ENCODE data around the gene SLC38A8. TPM values are rescaled to one million over a fixed set of nuclear protein-coding genes. Genes with fewer than 3 reads are reported as not detected.
A peak's percentile ranks its signal among the peaks of the same experiment; 100 is the strongest.

Gene SLC38A8
- not detected for total RNA-seq (2021; fragmentation: NEBNext Ultra II Directional; extraction: Animal tissue kit (Norgen Biotek cat#: 25700))
- long read RNA-seq: 0 reads

- Mint-ChIP-seq H3K27ac (no peak within 1 kb of the TSS), H3K4me3 (no peak within 1 kb of the TSS), H3K9me3 (no peaks in the 10 kb centered on the region)
Observed at GRCh38 chr16:84042308-84042878, at the start of gene SLC38A8. SLC38A8 (minus strand) TSS chr16:84042795; CDS start chr16:84042157, 638 bp downstream.

DNA sequence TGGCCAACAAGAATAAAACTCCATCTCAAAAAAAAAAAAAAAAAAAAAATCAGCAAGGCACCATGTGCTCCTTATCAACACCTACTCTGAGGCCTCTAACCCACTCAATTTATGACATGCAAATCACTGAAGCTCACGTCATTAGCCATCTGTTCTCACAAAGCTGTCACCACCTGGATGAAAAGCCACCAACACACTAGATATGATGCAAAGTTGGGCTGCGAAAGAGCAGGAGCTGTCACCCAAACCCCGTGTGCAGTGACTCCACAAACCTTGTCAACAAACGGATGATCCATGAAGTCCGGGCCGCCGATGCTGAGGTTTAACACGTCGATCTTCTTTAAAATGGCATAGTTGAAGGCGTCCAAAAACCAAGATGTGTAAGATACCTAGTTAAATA is 48.9 kb upstream of the SLC38A8 start:
- TF ChIP-seq CTCF (IDR thresholded peaks at IDR 0.05): no peak
- no peak overlapping the region for H3K27ac Mint-ChIP-seq
- DNase-seq: no peak
- H3K4me1 Mint-ChIP-seq (ENCODE audit: low read depth): no peaks in the 10 kb centered on the region
- no peaks in the 10 kb centered on the region for H3K9me3 Mint-ChIP-seq
- peaks cover 1% of the 10 kb centered on the region; the same call in 1 of the 2 replicates for H3K27me3 Mint-ChIP-seq (ENCODE audit: insufficient read depth)
- peaks cover 26% of the 10 kb centered on the region; the same call in 1 of the 2 replicates for H3K36me3 Mint-ChIP-seq (ENCODE audit: low read depth)
- H3K4me3 Mint-ChIP-seq: no peak overlapping the region

More at GRCh38 chr16:84042308-84042878, at the start of gene SLC38A8:
- no peak for DNase-seq
- Mint-ChIP-seq H3K27me3 (ENCODE audit: insufficient read depth) (peaks cover 54% of the 10 kb centered on the region), H3K4me1 (ENCODE audit: low read depth) (peaks cover 5% of the 10 kb centered on the region; the same call in 1 of the 2 replicates), H3K36me3 (ENCODE audit: low read depth) (no peaks in the 10 kb centered on the region)
- TF ChIP-seq CTCF (IDR thresholded peaks at IDR 0.05): no peak

GRCh38 chr16:84090211-84090610 is 47.6 kb upstream of the SLC38A8 start:
- H3K4me1 Mint-ChIP-seq (ENCODE audit: low read depth): no peaks in the 10 kb centered on the region
- no peak overlapping the region for H3K4me3 Mint-ChIP-seq
- DNase-seq: no peak
- H3K36me3 Mint-ChIP-seq (ENCODE audit: low read depth): peaks cover 26% of the 10 kb centered on the region; the same call in 1 of the 2 replicates
- peaks cover 1% of the 10 kb centered on the region; the same call in 1 of the 2 replicates for H3K27me3 Mint-ChIP-seq (ENCODE audit: insufficient read depth)
- TF ChIP-seq CTCF (IDR thresholded peaks at IDR 0.05): no peak
- H3K27ac Mint-ChIP-seq: no peak overlapping the region
- H3K9me3 Mint-ChIP-seq: no peaks in the 10 kb centered on the region

DNA sequence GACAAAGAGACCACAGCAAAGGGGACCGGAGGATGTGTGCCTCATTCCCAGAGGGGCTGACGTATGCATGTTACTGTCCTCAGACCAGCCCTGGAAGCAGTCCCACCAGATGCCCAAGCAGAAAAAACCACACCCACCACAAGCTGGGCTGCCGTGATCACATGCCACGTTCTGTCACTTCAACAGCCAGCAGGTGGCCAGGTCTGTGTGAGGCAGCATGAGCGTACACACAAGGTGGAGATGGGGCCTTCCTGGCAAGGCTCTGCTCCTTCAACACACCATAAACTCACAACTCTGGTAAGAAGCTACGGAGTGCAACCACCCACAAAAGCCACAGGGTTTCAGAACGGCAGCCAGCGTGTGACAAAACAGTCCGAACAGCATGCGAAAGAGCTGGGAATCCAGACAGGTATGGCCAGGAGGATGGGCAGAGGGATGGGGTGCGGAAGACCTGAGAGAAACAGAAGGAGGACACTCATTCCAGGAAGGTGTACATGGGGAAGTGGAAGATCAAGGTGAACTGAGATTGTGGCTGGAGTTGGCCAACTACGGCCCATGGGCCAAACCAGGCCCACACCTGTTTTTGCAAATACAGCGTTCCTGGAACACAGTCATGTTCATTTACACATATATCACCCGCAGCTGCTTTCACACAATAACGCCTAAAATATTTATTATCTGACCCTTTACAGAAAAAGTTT is 46.2 kb upstream of the SLC38A8 start:
- H3K9me3 Mint-ChIP-seq: no peaks in the 10 kb centered on the region
- H3K27ac Mint-ChIP-seq: no peak overlapping the region
- no peaks in the 10 kb centered on the region for H3K4me1 Mint-ChIP-seq (ENCODE audit: low read depth)
- no peak overlapping the region for H3K4me3 Mint-ChIP-seq
- H3K36me3 Mint-ChIP-seq (ENCODE audit: low read depth): peaks cover 26% of the 10 kb centered on the region; the same call in 1 of the 2 replicates
- TF ChIP-seq CTCF (IDR thresholded peaks at IDR 0.05): 0 out of 2 replicates have a peak, but pooled peaks have one; percentile 24
- no peak for DNase-seq
- peaks cover 1% of the 10 kb centered on the region; the same call in 1 of the 2 replicates for H3K27me3 Mint-ChIP-seq (ENCODE audit: insufficient read depth)

GRCh38 chr16:84087466-84088151 is 45.0 kb upstream of the SLC38A8 start:
- no peak for TF ChIP-seq CTCF (IDR thresholded peaks at IDR 0.05)
- H3K4me3 Mint-ChIP-seq: no peak overlapping the region
- no peaks in the 10 kb centered on the region for H3K27me3 Mint-ChIP-seq (ENCODE audit: insufficient read depth)
- DNase-seq: no peak
- H3K27ac Mint-ChIP-seq: no peak overlapping the region
- peaks cover 21% of the 10 kb centered on the region; the same call in 1 of the 2 replicates for H3K36me3 Mint-ChIP-seq (ENCODE audit: low read depth)
- no peaks in the 10 kb centered on the region for H3K4me1 Mint-ChIP-seq (ENCODE audit: low read depth)
- no peaks in the 10 kb centered on the region for H3K9me3 Mint-ChIP-seq

Measured in HFFc6 (cell line).